Calu3 (cell line): ENCODE results near the gene TINCR. TPM values are rescaled to one million over a fixed set of nuclear protein-coding genes. Genes with fewer than 3 reads are reported as not detected.

Experiments
- BruUV-seq: library from RNA; stranded (reverse); fragments of 400-500 nt; replicated peaks from 2 replicates; lab custom pipeline; 2021; lab: Mats Ljungman, UMichigan
- CTCF ChIA-PET: fragments of 300-600 bp; sonication (Branson Sonifier 250); formaldehyde crosslinking; loops from one replicate; lab custom pipeline; 2022; ENCODE audit warnings: antibody characterized with exemption; lab: Charles Lee
- DNase-seq: peaks from one replicate; pipeline ENCODE4 v3.0.0; 2022
- H3K27ac Mint-ChIP-seq: one replicate; pipeline ENCODE4 v1.8.0; 2022; ENCODE audit warnings: mixed read lengths; ENCODE audit not compliant: unreplicated experiment
- H3K27me3 Mint-ChIP-seq: one replicate; pipeline ENCODE4 v1.8.0; 2022; ENCODE audit warnings: mixed read lengths; ENCODE audit not compliant: unreplicated experiment
- H3K36me3 Mint-ChIP-seq: one replicate; pipeline ENCODE4 v1.8.0; 2022; ENCODE audit warnings: mild to moderate bottlenecking, moderate library complexity, mixed read lengths; ENCODE audit not compliant: insufficient read depth, unreplicated experiment
- H3K4me1 Mint-ChIP-seq: one replicate; pipeline ENCODE4 v1.8.0; 2022; ENCODE audit warnings: mild to moderate bottlenecking, low read depth, mixed read lengths; ENCODE audit not compliant: unreplicated experiment
- H3K4me3 Mint-ChIP-seq: one replicate; pipeline ENCODE4 v1.8.0; 2022; ENCODE audit warnings: mild to moderate bottlenecking, low read depth, moderate library complexity, mixed read lengths; ENCODE audit not compliant: unreplicated experiment
- H3K9me3 Mint-ChIP-seq: one replicate; pipeline ENCODE4 v1.8.0; 2022; ENCODE audit warnings: low read depth, mixed read lengths; ENCODE audit not compliant: unreplicated experiment
- intact Hi-C: fragments of 100-400 bp; cut with micrococcal nuclease; formaldehyde crosslinking; loops from one replicate; pipeline ENCODE4 v1.10.0; 2022; ENCODE audit not compliant: unreplicated experiment
- total RNA-seq: library from RNA; stranded (reverse); gene quantifications from 2 replicates; pipeline ENCODE4 v1.2.3, GENCODE V29; 2022
- TF ChIP-seq, protein P1 (sequence below): fragments of 200-600 bp; IDR thresholded peaks from one replicate; pipeline ENCODE4 v1.8.0; 2022; ENCODE audit warnings: antibody characterized with exemption; ENCODE audit not compliant: unreplicated experiment

TINCR gene
- total RNA-seq, 1 experiment from 2014 or later: 0.40 TPM

DNA sequence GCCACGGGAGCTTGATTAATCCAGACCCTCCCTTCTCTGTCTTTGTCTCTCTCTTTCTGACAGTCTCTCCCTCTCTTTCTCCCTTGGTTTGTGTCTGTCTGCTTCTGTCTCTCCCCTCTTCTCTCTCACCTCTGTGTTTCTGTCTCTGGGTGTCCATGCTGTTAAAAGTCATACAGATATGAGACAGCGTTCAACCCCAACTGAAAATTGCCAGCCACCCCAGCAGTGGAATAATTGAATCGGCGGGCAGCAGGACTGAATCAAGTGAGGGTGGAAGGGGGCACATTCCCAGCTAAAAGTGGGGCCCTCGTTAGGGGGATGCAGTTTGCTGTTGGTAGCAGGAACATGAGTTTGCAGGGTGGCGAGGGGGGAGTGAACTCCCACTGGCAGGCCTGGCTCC, 43.7 kb downstream of the TINCR start:
- TF ChIP-seq, protein P1, sequence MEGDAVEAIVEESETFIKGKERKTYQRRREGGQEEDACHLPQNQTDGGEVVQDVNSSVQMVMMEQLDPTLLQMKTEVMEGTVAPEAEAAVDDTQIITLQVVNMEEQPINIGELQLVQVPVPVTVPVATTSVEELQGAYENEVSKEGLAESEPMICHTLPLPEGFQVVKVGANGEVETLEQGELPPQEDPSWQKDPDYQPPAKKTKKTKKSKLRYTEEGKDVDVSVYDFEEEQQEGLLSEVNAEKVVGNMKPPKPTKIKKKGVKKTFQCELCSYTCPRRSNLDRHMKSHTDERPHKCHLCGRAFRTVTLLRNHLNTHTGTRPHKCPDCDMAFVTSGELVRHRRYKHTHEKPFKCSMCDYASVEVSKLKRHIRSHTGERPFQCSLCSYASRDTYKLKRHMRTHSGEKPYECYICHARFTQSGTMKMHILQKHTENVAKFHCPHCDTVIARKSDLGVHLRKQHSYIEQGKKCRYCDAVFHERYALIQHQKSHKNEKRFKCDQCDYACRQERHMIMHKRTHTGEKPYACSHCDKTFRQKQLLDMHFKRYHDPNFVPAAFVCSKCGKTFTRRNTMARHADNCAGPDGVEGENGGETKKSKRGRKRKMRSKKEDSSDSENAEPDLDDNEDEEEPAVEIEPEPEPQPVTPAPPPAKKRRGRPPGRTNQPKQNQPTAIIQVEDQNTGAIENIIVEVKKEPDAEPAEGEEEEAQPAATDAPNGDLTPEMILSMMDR: no peak
- Mint-ChIP-seq H3K27me3 (peaks cover 75% of the 10 kb centered on the region), H3K27ac (no peak overlapping the region), H3K36me3 (no peaks in the 10 kb centered on the region), H3K4me3 (no peak overlapping the region), H3K4me1 (no peaks in the 10 kb centered on the region), H3K9me3 (no peaks in the 10 kb centered on the region)
- intact Hi-C loops: no loop called here
- DNase-seq: no peak
- CTCF ChIA-PET: no interaction called here
- BruUV-seq: no TSS peak

DNA sequence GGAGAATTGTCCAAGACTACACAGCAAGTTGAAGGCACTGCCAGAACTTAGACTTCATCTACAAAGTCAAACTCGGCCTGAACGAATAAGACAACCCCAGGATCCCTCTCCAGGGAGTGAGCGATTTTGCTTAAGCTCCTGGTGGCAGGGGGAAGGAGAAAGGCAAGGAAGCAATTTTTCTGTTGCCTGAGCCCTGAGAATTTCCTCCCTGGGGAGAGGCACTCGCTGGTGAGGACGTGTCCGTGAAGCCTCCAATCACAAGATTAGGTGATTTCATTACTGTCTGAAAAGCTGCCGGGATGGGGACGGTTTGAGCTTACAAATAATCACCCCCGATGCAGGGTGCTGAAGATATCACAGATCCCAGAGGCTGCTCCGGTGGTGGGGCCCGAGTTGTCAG, 45.6 kb downstream of the TINCR start:
- peaks cover 67% of the 10 kb centered on the region for H3K27me3 Mint-ChIP-seq
- CTCF ChIA-PET: no interaction called here

GRCh38 chr19:5520501-5520900, 47.3 kb downstream of the TINCR start:
- CTCF ChIA-PET: interaction anchor here (1.1 kb wide), 1 partner anchor 16 kb away, joined by 5 read pairs; no protein-coding TSS in a partner anchor
- BruUV-seq: no TSS peak
- intact Hi-C loops: no loop called here

More for the DNA sequence above, 45.6 kb downstream of the TINCR start:
- H3K9me3 Mint-ChIP-seq: no peaks in the 10 kb centered on the region
- no peak overlapping the region for H3K27ac Mint-ChIP-seq
- intact Hi-C loops: no loop called here
- TF ChIP-seq, protein P1: no peak
- DNase-seq: no peak
- H3K4me1 Mint-ChIP-seq: no peaks in the 10 kb centered on the region
- H3K36me3 Mint-ChIP-seq: no peaks in the 10 kb centered on the region
- no TSS peak for BruUV-seq
- H3K4me3 Mint-ChIP-seq: no peak overlapping the region

GRCh38 chr19:5519076-5519475, 48.7 kb downstream of the TINCR start:
- no TSS peak for BruUV-seq
- TF ChIP-seq, protein P1: no peak
- Mint-ChIP-seq H3K4me3 (no peak overlapping the region), H3K9me3 (no peaks in the 10 kb centered on the region), H3K4me1 (no peaks in the 10 kb centered on the region), H3K27me3 (peaks cover 50% of the 10 kb centered on the region), H3K27ac (no peak overlapping the region), H3K36me3 (no peaks in the 10 kb centered on the region)
- DNase-seq: no peak
- intact Hi-C loops: no loop called here
- CTCF ChIA-PET: no interaction called here

More at GRCh38 chr19:5520501-5520900, 47.3 kb downstream of the TINCR start:
- no peak for DNase-seq
- H3K4me3 Mint-ChIP-seq: no peak overlapping the region
- no peaks in the 10 kb centered on the region for H3K4me1 Mint-ChIP-seq
- peaks cover 64% of the 10 kb centered on the region for H3K27me3 Mint-ChIP-seq
- H3K36me3 Mint-ChIP-seq: no peaks in the 10 kb centered on the region
- no peaks in the 10 kb centered on the region for H3K9me3 Mint-ChIP-seq
- H3K27ac Mint-ChIP-seq: no peak overlapping the region
- TF ChIP-seq, protein P1: no peak
